Esophagus squamous epithelium (tissue), 4 donors: ENCODE measurements around the gene SCN11A.

Experiments used
- POLR2A ChIP-seq, 4 donors: fragments of 450-650 bp; IDR thresholded peaks; one replicate each; pipeline ENCODE4 v1.6.1; 2017; ENCODE audit warnings: antibody characterized with exemption in 4 of 4, mild to moderate bottlenecking in 4 of 4, moderate library complexity in 3 of 4
- TF ChIP-seq, protein P1 (sequence below), 6 experiments: fragments of 450-650 bp in 4 of 6; fragments of 200-600 bp in 2 of 6; sonication (generic) in 2 of 6; IDR thresholded peaks; one replicate each; pipeline ENCODE4 v1.5.1; 2016 to 2019; ENCODE audit warnings: antibody characterized with exemption in 6 of 6, mild to moderate bottlenecking in 4 of 6, moderate library complexity in 4 of 6

GRCh38 chr3:39019299-39019698 lies 32.4 kb downstream of the SCN11A start:
- TF ChIP-seq POLR2A (IDR thresholded peaks at IDR 0.05): no peak
- TF ChIP-seq, protein P1, sequence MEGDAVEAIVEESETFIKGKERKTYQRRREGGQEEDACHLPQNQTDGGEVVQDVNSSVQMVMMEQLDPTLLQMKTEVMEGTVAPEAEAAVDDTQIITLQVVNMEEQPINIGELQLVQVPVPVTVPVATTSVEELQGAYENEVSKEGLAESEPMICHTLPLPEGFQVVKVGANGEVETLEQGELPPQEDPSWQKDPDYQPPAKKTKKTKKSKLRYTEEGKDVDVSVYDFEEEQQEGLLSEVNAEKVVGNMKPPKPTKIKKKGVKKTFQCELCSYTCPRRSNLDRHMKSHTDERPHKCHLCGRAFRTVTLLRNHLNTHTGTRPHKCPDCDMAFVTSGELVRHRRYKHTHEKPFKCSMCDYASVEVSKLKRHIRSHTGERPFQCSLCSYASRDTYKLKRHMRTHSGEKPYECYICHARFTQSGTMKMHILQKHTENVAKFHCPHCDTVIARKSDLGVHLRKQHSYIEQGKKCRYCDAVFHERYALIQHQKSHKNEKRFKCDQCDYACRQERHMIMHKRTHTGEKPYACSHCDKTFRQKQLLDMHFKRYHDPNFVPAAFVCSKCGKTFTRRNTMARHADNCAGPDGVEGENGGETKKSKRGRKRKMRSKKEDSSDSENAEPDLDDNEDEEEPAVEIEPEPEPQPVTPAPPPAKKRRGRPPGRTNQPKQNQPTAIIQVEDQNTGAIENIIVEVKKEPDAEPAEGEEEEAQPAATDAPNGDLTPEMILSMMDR (IDR thresholded peaks at IDR 0.05): no peak
